Measurements from ENCODE around the gene DNAJB4.

The DNAJB4 gene

DNA sequence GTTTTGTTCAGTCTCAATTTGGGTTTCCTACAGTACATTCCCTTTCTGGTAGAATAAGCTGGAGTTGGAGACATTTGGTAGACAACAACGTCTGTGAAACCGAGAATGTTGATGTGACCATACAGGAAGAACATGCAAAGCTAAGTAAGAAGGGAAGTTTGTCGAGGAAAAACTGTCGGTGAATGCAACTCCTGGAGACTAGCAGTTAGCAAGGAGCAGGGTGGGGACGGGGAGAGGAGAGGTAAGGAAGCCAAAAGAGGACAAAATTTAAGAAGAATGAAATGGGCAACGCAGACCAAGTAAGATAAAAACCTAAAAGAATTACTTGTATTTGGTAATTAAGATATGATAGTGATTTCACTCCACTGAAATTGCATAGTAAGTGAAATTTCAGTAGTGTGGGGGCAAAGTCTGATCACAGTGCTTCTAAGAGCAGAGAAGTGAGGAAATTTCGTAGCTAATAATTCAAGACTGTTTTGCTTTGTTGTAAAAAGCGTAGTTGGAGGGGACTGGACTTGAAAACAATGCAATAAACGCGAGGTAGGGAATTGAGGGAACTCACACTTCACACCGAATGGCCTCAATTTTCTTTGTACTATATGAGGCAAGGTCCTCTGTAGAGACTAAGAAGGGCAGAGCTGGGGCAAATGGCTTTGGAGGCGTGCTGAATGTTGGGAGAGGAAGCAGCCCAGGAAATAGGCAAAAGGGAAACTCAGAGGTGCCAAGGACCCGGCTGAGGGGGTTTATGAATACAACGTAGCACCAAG is 40.2 kb downstream of the DNAJB4 start:
- H3K79me2 ChIP-seq (ENCODE audit: low read length), result no peaks in the 10 kb centered on the region
- H3K4me2 ChIP-seq (ENCODE audit: low read length), result no peak overlapping the region
- no peak overlapping the region for H3K9ac ChIP-seq (ENCODE audit: low read length)
- no peaks in the 10 kb centered on the region for H3K27me3 ChIP-seq (ENCODE audit: low read depth, low read length)
- no peak overlapping the region for H2AFZ ChIP-seq (ENCODE audit: low read depth, low read length)
- H3K4me3 ChIP-seq (ENCODE audit: low read length), result no peak overlapping the region
- H3K36me3 ChIP-seq (replicated peaks; ENCODE audit: low read depth, low read length), result no peaks in the 10 kb centered on the region
- no peaks in the 10 kb centered on the region for H3K9me3 ChIP-seq (ENCODE audit: insufficient read depth, low read length)
- no peak overlapping the region for H3K27ac ChIP-seq (ENCODE audit: low read length)
- H4K20me1 ChIP-seq (ENCODE audit: insufficient read depth, low read length), result no peaks in the 10 kb centered on the region
- TF ChIP-seq, protein P1, sequence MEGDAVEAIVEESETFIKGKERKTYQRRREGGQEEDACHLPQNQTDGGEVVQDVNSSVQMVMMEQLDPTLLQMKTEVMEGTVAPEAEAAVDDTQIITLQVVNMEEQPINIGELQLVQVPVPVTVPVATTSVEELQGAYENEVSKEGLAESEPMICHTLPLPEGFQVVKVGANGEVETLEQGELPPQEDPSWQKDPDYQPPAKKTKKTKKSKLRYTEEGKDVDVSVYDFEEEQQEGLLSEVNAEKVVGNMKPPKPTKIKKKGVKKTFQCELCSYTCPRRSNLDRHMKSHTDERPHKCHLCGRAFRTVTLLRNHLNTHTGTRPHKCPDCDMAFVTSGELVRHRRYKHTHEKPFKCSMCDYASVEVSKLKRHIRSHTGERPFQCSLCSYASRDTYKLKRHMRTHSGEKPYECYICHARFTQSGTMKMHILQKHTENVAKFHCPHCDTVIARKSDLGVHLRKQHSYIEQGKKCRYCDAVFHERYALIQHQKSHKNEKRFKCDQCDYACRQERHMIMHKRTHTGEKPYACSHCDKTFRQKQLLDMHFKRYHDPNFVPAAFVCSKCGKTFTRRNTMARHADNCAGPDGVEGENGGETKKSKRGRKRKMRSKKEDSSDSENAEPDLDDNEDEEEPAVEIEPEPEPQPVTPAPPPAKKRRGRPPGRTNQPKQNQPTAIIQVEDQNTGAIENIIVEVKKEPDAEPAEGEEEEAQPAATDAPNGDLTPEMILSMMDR (IDR thresholded peaks at IDR 0.05; ENCODE audit: low read depth, low read length), result no peak
- no peak for TF ChIP-seq EZH2phosphoT487 (IDR thresholded peaks at IDR 0.05; ENCODE audit: low read depth)
- H3K4me1 ChIP-seq (ENCODE audit: low read length), result no peaks in the 10 kb centered on the region

DNA sequence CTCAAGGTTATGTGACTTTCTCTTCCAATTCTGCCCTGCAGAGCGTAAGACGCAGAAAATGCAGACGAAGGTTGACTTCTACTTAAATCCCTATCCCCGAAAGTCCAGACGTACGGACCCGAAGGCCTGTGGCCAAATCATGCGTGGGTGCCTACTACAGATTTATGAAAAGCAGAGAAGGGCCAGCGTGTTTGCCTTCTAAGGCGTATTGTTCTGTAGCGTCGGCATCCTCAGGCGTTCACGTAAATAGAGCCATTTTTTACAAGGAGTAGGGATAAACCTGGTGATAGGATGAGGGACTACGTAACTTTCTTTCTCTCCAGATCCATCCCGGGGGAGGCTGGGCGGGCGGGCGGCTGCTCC is 40.8 kb downstream of the DNAJB4 start:
- Histone ChIP-seq H3K9me3 (ENCODE audit: insufficient read depth, low read length) (no peaks in the 10 kb centered on the region), H3K27me3 (ENCODE audit: low read depth, low read length) (no peaks in the 10 kb centered on the region), H3K79me2 (ENCODE audit: low read length) (no peaks in the 10 kb centered on the region), H3K4me1 (ENCODE audit: low read length) (no peaks in the 10 kb centered on the region), H3K9ac (ENCODE audit: low read length) (no peak overlapping the region), H2AFZ (ENCODE audit: low read depth, low read length) (no peak overlapping the region), H3K4me2 (ENCODE audit: low read length) (no peak overlapping the region), H4K20me1 (ENCODE audit: insufficient read depth, low read length) (no peaks in the 10 kb centered on the region), H3K27ac (ENCODE audit: low read length) (no peak overlapping the region), H3K36me3 (replicated peaks; ENCODE audit: low read depth, low read length) (no peaks in the 10 kb centered on the region), H3K4me3 (ENCODE audit: low read length) (no peak overlapping the region)
- TF ChIP-seq, protein P1 (IDR thresholded peaks at IDR 0.05; ENCODE audit: low read depth, low read length), result no peak
- TF ChIP-seq EZH2phosphoT487 (IDR thresholded peaks at IDR 0.05; ENCODE audit: low read depth), result no peak

DNA sequence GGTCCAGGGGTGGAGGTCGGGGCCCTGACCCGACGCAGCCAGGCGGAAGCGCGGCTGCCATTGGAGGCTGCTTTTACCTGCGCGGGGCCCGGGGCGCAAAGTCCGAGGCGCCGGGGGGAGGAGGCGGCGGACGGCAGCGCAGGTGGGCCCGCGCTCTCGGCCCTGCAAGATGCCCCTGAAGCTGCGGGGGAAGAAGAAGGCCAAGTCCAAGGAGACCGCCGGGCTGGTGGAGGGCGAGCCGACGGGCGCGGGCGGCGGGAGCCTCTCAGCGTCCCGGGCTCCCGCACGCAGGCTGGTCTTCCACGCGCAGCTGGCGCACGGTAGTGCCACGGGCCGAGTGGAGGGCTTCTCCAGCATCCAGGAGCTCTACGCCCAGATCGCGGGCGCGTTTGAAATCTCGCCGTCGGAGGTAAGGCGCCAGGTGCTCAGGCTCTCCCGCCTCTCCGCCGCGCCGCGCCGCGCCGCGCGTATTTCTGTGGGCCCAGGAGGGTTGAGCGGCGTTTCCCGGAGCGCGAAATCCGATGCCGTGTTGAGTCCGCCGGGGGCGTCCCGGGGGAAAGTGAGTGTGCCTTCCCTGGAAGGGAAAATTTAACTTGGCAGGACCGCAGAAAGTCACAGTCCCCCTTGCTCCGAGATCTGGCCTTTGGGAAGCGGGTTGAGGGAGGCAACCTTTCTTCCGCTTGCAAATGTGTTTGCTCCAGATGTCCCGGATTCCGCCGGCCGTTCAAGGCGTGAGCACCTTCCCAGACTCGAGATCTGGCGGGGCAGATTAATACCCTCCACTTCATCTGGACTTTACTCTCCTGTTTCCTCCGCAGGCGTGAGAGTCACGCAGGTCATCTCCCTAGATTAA is 41.4 kb downstream of the DNAJB4 start, which contains the start of gene GIPC2:
GIPC2 (plus strand) TSS at position 41 of the 853 bp plus-strand sequence; CDS start at position 170, 129 bp downstream.
- no peaks in the 10 kb centered on the region for H3K9me3 ChIP-seq (ENCODE audit: insufficient read depth, low read length)
- H3K27ac ChIP-seq (ENCODE audit: low read length), result no peak within 1 kb of the TSS
- no peak for TF ChIP-seq EZH2phosphoT487 (IDR thresholded peaks at IDR 0.05; ENCODE audit: low read depth)
- TF ChIP-seq, protein P1 (IDR thresholded peaks at IDR 0.05; ENCODE audit: low read depth, low read length), result no peak
- H4K20me1 ChIP-seq (ENCODE audit: insufficient read depth, low read length), result no peaks in the 10 kb centered on the region
- no peaks in the 10 kb centered on the region for H3K27me3 ChIP-seq (ENCODE audit: low read depth, low read length)
- H3K4me3 ChIP-seq (ENCODE audit: low read length), result no peak within 1 kb of the TSS
- H3K9ac ChIP-seq (ENCODE audit: low read length), result no peak within 1 kb of the TSS
- no peaks in the 10 kb centered on the region for H3K4me1 ChIP-seq (ENCODE audit: low read length)
- H3K79me2 ChIP-seq (ENCODE audit: low read length), result no peaks in the 10 kb centered on the region
- H3K36me3 ChIP-seq (replicated peaks; ENCODE audit: low read depth, low read length), result no peaks in the 10 kb centered on the region
- H2AFZ ChIP-seq (ENCODE audit: low read depth, low read length), result no peak within 1 kb of the TSS
- H3K4me2 ChIP-seq (ENCODE audit: low read length), result no peak within 1 kb of the TSS

DNA sequence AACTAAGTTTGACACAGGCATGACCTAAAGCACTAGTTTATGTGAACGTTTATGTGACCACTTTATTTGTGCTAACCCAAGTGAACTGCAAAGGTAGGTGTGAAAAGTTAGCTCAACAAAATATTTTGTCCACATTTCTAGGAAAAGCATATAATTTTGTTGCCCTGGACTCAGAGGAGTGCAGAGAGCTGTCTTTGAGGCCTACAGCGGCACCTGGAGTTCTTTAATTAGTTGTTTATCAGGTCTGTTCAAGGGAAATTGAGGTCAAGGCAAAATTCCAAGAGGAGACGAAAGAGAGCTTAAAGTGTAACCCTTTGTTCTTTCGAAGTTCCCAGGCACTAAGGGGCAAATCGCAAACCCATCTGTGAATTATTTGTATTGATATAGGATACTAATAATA is 42.4 kb downstream of the DNAJB4 start:
- no peaks in the 10 kb centered on the region for H4K20me1 ChIP-seq (ENCODE audit: insufficient read depth, low read length)
- no peaks in the 10 kb centered on the region for H3K27me3 ChIP-seq (ENCODE audit: low read depth, low read length)
- H3K79me2 ChIP-seq (ENCODE audit: low read length), result no peaks in the 10 kb centered on the region
- H3K9ac ChIP-seq (ENCODE audit: low read length), result no peak overlapping the region
- TF ChIP-seq, protein P1 (IDR thresholded peaks at IDR 0.05; ENCODE audit: low read depth, low read length), result no peak
- no peak for TF ChIP-seq EZH2phosphoT487 (IDR thresholded peaks at IDR 0.05; ENCODE audit: low read depth)
- H3K4me3 ChIP-seq (ENCODE audit: low read length), result no peak overlapping the region
- H3K9me3 ChIP-seq (ENCODE audit: insufficient read depth, low read length), result no peaks in the 10 kb centered on the region
- no peak overlapping the region for H2AFZ ChIP-seq (ENCODE audit: low read depth, low read length)
- H3K4me2 ChIP-seq (ENCODE audit: low read length), result no peak overlapping the region
- H3K27ac ChIP-seq (ENCODE audit: low read length), result no peak overlapping the region
- H3K36me3 ChIP-seq (replicated peaks; ENCODE audit: low read depth, low read length), result no peaks in the 10 kb centered on the region
- H3K4me1 ChIP-seq (ENCODE audit: low read length), result no peaks in the 10 kb centered on the region
